ENCODE results near the gene NUFIP2. TPM values are rescaled to one million over a fixed set of nuclear protein-coding genes. Genes with fewer than 3 reads are reported as not detected.
"Not testable (repeated sequence)": the region's sequence is repeated elsewhere in the genome, so short reads cannot be mapped to it uniquely, and the experiment has no call there.

The NUFIP2 gene
- total and polyA plus RNA-seq, 8 donors = 34.5 to 61.2 (median 38.8) TPM

DNA sequence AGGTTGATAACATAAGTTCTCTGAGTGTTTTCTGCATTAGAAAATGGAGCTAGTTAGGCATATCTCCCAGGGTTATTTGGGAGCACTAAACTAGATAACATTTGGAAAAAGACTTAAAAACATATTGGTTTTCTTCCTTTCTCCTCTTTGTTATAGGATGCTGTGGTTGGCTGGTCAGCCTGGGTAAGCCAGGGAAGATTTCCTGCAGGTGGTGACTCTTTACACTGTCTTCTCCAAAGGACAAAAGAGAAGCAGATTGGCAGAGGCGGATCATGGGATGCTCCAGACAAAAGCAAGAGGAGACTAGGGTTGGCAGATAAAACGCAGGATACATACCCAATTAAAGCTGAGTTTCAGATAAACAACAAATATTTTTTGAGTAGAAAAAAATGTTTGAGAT, 53.5 kb downstream of the NUFIP2 start:
- Histone ChIP-seq H3K4me1 (peaks cover 3 to 29% of the 10 kb centered on the region in 2 donors), H3K27ac (peak overlapping the region; percentile 18 to 31), H3K4me3 (no peak overlapping the region), H3K9me3 (no peaks in the 10 kb centered on the region), H3K27me3 (no peaks in the 10 kb centered on the region), H3K36me3 (no peaks in the 10 kb centered on the region)
- no peak for TF ChIP-seq CTCF (IDR thresholded peaks at IDR 0.05)
- DNase-seq (no peak), ATAC-seq (no peak)
- intact Hi-C loops (cut with DNase I) = no loop called here

- peak; percentile 10 for ATAC-seq
- no peak overlapping the region for H3K4me3 ChIP-seq
- H3K36me3 ChIP-seq = no peaks in the 10 kb centered on the region
Measured at GRCh38 chr17:29238133-29238850, 55.7 kb downstream of the NUFIP2 start.

GRCh38 chr17:29237476-29238132, 56.3 kb downstream of the NUFIP2 start:
- intact Hi-C loops (cut with DNase I) = loop anchor here in 1 of 2 donors (10.0 kb wide), 1 partner anchor 57 kb away; the partner anchor contains the start of gene NUFIP2
- H3K27ac ChIP-seq = no peak overlapping the region
- DNase-seq (no peak), ATAC-seq (peak; percentile 35)
- H3K36me3 ChIP-seq = no peaks in the 10 kb centered on the region
- TF ChIP-seq CTCF (IDR thresholded peaks at IDR 0.05) = no peak
- no peak overlapping the region for H3K4me3 ChIP-seq
- H3K4me1 ChIP-seq = peaks cover 3 to 32% of the 10 kb centered on the region in 2 donors
- no peaks in the 10 kb centered on the region for H3K9me3 ChIP-seq
- H3K27me3 ChIP-seq = no peaks in the 10 kb centered on the region

More at GRCh38 chr17:29238133-29238850, 55.7 kb downstream of the NUFIP2 start:
- Histone ChIP-seq H3K27ac (no peak overlapping the region), H3K27me3 (no peaks in the 10 kb centered on the region), H3K4me1 (peaks cover 3 to 32% of the 10 kb centered on the region in 2 donors), H3K9me3 (no peaks in the 10 kb centered on the region)
- DNase-seq = no peak
- TF ChIP-seq CTCF (IDR thresholded peaks at IDR 0.05) = no peak
- intact Hi-C loops (cut with DNase I) = loop anchor here in 1 of 2 donors (10.0 kb wide), 1 partner anchor 57 kb away; the partner anchor contains the start of gene NUFIP2

- Histone ChIP-seq H3K27ac (no peak overlapping the region), H3K4me3 (no peak overlapping the region), H3K9me3 (no peaks in the 10 kb centered on the region), H3K36me3 (no peaks in the 10 kb centered on the region), H3K27me3 (no peaks in the 10 kb centered on the region), H3K4me1 (peaks cover 0 to 23% of the 10 kb centered on the region in 2 donors)
- intact Hi-C loops (cut with DNase I) = loop anchor here in 1 of 2 donors (10.0 kb wide), 1 partner anchor 59 kb away; the partner anchor contains the start of gene NUFIP2
- DNase-seq = no peak
- no peak for ATAC-seq
- TF ChIP-seq CTCF (IDR thresholded peaks at IDR 0.05) = no peak
Measured at GRCh38 chr17:29235904-29236303, 58.0 kb downstream of the NUFIP2 start.

GRCh38 chr17:29234972-29235371, 59.0 kb downstream of the NUFIP2 start:
- intact Hi-C loops (cut with DNase I) = loop anchor here in 1 of 2 donors (10.0 kb wide), 1 partner anchor 60 kb away; the partner anchor contains the start of gene NUFIP2
- not testable (repeated sequence) for H3K9me3 ChIP-seq, DNase-seq, H3K4me3 ChIP-seq, H3K27ac ChIP-seq, ATAC-seq, H3K27me3 ChIP-seq, H3K36me3 ChIP-seq
- H3K4me1 ChIP-seq = peaks cover 0 to 13% of the 10 kb centered on the region in 2 donors
